Nephron progenitor cell (in vitro differentiated cells): ENCODE results near the gene EPHB6.

ENCODE experiments used
- DNase-seq: peaks from one replicate; pipeline ENCODE4 v3.0.0; 2021
- H3K27ac Mint-ChIP-seq: 2 replicates; pipeline ENCODE4 v1.8.0; 2021; ENCODE audit warnings: mild to moderate bottlenecking, moderate library complexity, mixed read lengths
- H3K27me3 Mint-ChIP-seq: 2 replicates; pipeline ENCODE4 v1.8.0; 2021; ENCODE audit warnings: mild to moderate bottlenecking, low read depth, mixed read lengths; ENCODE audit not compliant: poor library complexity
- H3K36me3 Mint-ChIP-seq: 2 replicates; pipeline ENCODE4 v1.8.0; 2021; ENCODE audit warnings: low read depth, mixed read lengths
- H3K4me1 Mint-ChIP-seq: 2 replicates; pipeline ENCODE4 v1.8.0; 2021; ENCODE audit warnings: mixed read lengths
- H3K4me3 Mint-ChIP-seq: 2 replicates; pipeline ENCODE4 v1.8.0; 2021; ENCODE audit warnings: mild to moderate bottlenecking, moderate library complexity, mixed read lengths
- H3K9me3 Mint-ChIP-seq: 2 replicates; pipeline ENCODE4 v1.8.0; 2021; ENCODE audit warnings: mild to moderate bottlenecking, moderate library complexity, mixed read lengths
- CTCF ChIP-seq: fragments of 200-600 bp; sonication (generic); IDR thresholded peaks from 2 replicates; pipeline ENCODE4 v1.5.0; 2021; ENCODE audit warnings: antibody characterized with exemption

Gene EPHB6

DNA sequence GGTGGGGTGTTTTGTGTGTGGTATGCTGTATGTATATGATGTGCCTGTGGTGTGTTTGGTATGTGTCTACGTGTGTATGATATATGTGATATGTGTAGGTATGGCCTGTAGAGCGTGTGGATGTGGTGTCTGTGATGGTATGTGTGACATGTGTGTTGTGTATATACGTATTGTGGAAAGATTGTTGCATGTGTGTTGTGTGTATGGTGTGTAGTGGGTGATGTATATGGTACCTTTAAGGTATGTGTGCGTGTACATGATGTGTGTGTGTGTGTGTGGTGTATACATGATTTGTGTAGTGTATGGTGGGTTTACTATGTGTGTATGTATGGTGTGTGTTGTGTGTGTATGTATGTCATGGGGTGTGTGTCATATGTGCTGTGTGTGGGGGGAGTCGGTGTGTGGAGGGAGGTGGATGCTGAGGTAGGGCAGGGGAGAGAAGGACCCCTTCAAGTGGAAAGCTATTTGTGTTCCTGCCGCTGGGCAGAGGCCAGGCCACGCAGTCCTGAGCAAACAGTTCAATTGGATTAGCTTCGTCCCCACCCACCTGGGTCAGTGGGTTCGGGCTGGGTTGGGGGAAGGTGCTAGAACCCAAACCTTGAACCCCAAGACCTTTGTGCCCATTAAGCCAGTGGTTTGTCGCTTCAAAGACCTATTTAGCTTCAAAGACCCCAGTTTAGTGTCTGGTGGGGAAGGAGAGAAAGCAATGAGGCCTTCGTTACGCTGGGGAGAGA lies 32.6 kb downstream of the EPHB6 start:
- no peak for TF ChIP-seq CTCF
- Mint-ChIP-seq H3K9me3 (no peaks in the 10 kb centered on the region), H3K4me1 (peaks cover 72% of the 10 kb centered on the region), H3K4me3 (no peak overlapping the region), H3K27ac (peak overlapping the region; percentile 33), H3K27me3 (peaks cover 16% of the 10 kb centered on the region), H3K36me3 (no peaks in the 10 kb centered on the region)
- DNase-seq = no peak

- no peak for TF ChIP-seq CTCF
- DNase-seq = no peak
- Mint-ChIP-seq H3K36me3 (no peaks in the 10 kb centered on the region), H3K27me3 (peaks cover 15% of the 10 kb centered on the region), H3K27ac (no peak overlapping the region), H3K4me3 (no peak overlapping the region), H3K9me3 (no peaks in the 10 kb centered on the region), H3K4me1 (peaks cover 48% of the 10 kb centered on the region)
These were observed 34.9 kb downstream of the EPHB6 start for GRCh38 chr7:142889816-142890215.

GRCh38 chr7:142890874-142891485 lies 36.1 kb downstream of the EPHB6 start:
- no peak overlapping the region for H3K27ac Mint-ChIP-seq
- no peak for TF ChIP-seq CTCF
- no peak overlapping the region for H3K4me3 Mint-ChIP-seq
- H3K4me1 Mint-ChIP-seq = peaks cover 37% of the 10 kb centered on the region
- peaks cover 21% of the 10 kb centered on the region for H3K27me3 Mint-ChIP-seq
- no peaks in the 10 kb centered on the region for H3K9me3 Mint-ChIP-seq
- no peak for DNase-seq
- H3K36me3 Mint-ChIP-seq = no peaks in the 10 kb centered on the region

- no peak for DNase-seq
- no peak overlapping the region for H3K4me3 Mint-ChIP-seq
- no peaks in the 10 kb centered on the region for H3K9me3 Mint-ChIP-seq
- no peak for TF ChIP-seq CTCF
- no peak overlapping the region for H3K27ac Mint-ChIP-seq
- no peaks in the 10 kb centered on the region for H3K36me3 Mint-ChIP-seq
- H3K4me1 Mint-ChIP-seq = peaks cover 33% of the 10 kb centered on the region
- peaks cover 27% of the 10 kb centered on the region for H3K27me3 Mint-ChIP-seq
These were observed 36.7 kb downstream of the EPHB6 start for GRCh38 chr7:142891490-142892082.

GRCh38 chr7:142892951-142893350 lies 38.1 kb downstream of the EPHB6 start:
- no peak for DNase-seq
- Mint-ChIP-seq H3K9me3 (no peaks in the 10 kb centered on the region), H3K4me3 (no peak overlapping the region), H3K27ac (no peak overlapping the region), H3K27me3 (peaks cover 40% of the 10 kb centered on the region), H3K36me3 (no peaks in the 10 kb centered on the region), H3K4me1 (peaks cover 22% of the 10 kb centered on the region)
- no peak for TF ChIP-seq CTCF
